IgD-negative memory B cell (primary cell): ENCODE data around the gene ITGB1. TPM values are rescaled to one million over a fixed set of nuclear protein-coding genes. Genes with fewer than 3 reads are reported as not detected.

Source experiments
- H3K27ac Mint-ChIP-seq, 3 donors: one replicate each; pipeline ENCODE4 v1.8.0; 2020 to 2022; ENCODE audit warnings: mild to moderate bottlenecking in 3 of 3, mixed read lengths in 3 of 3, moderate library complexity in 1 of 3
- H3K27me3 Mint-ChIP-seq: one replicate; pipeline ENCODE4 v1.8.0; 2021; ENCODE audit warnings: mixed read lengths
- H3K36me3 Mint-ChIP-seq: one replicate; pipeline ENCODE4 v1.8.0; 2020; ENCODE audit warnings: mild to moderate bottlenecking, mixed read lengths
- H3K4me1 Mint-ChIP-seq, 3 donors: one replicate each; pipeline ENCODE4 v1.8.0; 2020 to 2022; ENCODE audit warnings: mixed read lengths in 3 of 3, mild to moderate bottlenecking in 1 of 3
- H3K4me3 Mint-ChIP-seq, 4 donors: one replicate each; pipeline ENCODE4 v1.8.0; 2020 to 2022; ENCODE audit warnings: mild to moderate bottlenecking in 4 of 4, mixed read lengths in 4 of 4, moderate library complexity in 3 of 4
- H3K9me3 Mint-ChIP-seq, 3 donors: one replicate each; pipeline ENCODE4 v1.8.0; 2020 to 2021; ENCODE audit warnings: mixed read lengths in 3 of 3, mild to moderate bottlenecking in 1 of 3
- polyA plus RNA-seq: library from polyadenylated mRNA; unstranded; fragments of 300-500 nt; fragmentation: Illumina TruSeq; gene quantifications from one replicate; pipeline ENCODE4 v1.2.3, GENCODE V29; 2021

The ITGB1 gene
- polyA plus RNA-seq, 1 donor from 2014 or later: 394 TPM

DNA sequence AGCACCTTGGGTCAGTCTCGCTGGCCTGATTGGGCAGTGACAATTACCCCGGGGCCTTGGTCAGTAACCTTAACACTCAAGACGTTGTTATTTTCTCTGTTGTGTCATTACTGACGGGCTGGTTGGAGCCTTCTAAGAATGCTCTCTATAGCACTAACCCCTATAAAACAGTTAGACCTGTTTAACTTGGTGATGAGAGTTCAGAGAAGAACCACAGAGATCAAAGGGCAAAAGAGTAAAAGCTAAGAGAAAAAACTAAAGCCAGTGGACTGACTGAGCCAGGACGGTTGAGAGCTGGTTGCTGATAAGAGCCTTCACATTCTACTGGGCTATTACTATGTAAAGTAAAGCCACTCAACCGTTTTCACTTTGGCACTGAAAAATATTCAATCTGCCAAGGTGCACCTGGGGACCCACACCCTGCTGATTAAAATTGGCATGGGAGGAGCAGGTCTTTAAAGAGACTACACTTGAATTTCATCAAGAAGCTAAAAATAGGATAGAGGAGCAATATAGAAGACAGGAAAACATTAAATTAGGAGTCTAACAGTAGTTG, 13.6 kb upstream of the ITGB1 start:
- H3K27ac Mint-ChIP-seq: peak overlapping the region; percentile 43 to 94 (median 78)
- peaks cover under 1% of the 10 kb centered on the region for H3K27me3 Mint-ChIP-seq
- peak overlapping the region; percentile 70 to 97 (median 80) for H3K4me3 Mint-ChIP-seq
- H3K9me3 Mint-ChIP-seq: peaks cover 0 to 4% (median 0%) of the 10 kb centered on the region in 3 donors
- H3K36me3 Mint-ChIP-seq: no peaks in the 10 kb centered on the region
- H3K4me1 Mint-ChIP-seq: peaks cover 25 to 31% (median 27%) of the 10 kb centered on the region in 3 donors

DNA sequence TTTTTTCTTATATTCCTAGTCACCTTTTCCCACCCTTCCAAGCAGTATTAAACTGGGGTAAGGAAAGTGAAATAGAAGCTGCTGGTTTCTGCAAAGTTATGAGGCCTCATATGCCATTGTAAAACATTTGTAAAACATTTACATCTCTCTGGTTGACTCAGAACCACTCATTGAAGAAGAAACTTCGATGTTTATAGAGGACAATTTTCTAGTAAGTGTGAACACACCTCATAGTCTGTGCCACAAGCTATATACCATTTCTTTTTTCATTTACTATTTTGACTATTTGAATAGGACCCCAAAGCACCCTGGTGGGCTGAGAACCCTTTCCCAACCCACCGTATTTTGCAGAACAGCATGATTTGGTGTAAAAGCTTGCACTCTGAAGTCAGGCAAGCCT, 12.9 kb upstream of the ITGB1 start:
- Mint-ChIP-seq H3K4me1 (peaks cover 27 to 31% (median 27%) of the 10 kb centered on the region in 3 donors), H3K9me3 (peaks cover 0 to 4% (median 0%) of the 10 kb centered on the region in 3 donors), H3K36me3 (peaks cover 1% of the 10 kb centered on the region), H3K27me3 (no peaks in the 10 kb centered on the region), H3K4me3 (peak overlapping the region in 2 of 4 donors; percentile 72 to 97), H3K27ac (peak overlapping the region; percentile 43 to 94 (median 78))

DNA sequence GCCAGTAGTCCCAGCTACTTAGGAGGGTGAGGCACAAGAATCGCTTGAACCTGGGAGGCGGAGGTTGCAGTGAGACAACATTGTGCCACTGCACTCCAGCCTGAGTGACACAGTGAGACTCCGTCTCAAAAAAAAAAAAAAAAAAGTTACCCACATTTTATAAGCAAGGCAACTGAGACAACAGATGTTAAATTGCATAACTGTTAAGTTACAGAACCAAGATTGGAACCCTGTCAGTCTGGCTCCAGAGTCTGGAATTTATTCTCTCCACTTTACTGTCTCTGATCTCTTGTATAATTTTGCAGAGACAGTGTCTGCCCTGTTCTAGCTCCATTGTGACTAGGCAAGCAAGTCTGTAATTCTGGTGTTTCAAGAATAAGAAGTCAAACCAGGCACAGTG, 6.2 kb upstream of the ITGB1 start:
- Mint-ChIP-seq H3K27me3 (peaks cover 2% of the 10 kb centered on the region), H3K27ac (no peak overlapping the region), H3K36me3 (peaks cover 4% of the 10 kb centered on the region), H3K4me1 (peaks cover 21 to 32% (median 24%) of the 10 kb centered on the region in 3 donors), H3K4me3 (no peak overlapping the region), H3K9me3 (peaks cover 0 to 4% (median 0%) of the 10 kb centered on the region in 3 donors)

DNA sequence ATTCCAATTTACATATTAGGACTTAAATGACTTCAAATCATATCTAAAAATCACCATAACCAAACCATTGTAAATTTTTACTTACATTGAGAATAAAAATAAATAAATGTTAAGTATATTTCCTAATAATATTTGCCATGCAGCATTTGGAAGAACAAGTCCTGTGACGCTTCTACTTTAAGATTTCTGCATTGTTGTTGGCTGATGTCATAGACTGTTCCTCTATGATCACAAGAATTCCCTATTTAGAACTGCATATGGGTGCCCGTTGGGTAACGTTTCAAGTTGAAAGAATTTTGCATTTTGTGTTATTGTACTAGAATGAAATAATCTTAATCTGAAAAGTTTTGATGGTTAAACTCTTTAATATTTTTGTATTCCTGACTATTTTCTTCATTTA, 5.1 kb upstream of the ITGB1 start:
- Mint-ChIP-seq H3K9me3 (peaks cover 0 to 4% (median 0%) of the 10 kb centered on the region in 3 donors), H3K36me3 (peaks cover 4% of the 10 kb centered on the region), H3K27ac (no peak overlapping the region), H3K4me3 (no peak overlapping the region), H3K27me3 (peaks cover 2% of the 10 kb centered on the region), H3K4me1 (peaks cover 26 to 37% (median 28%) of the 10 kb centered on the region in 3 donors)

DNA sequence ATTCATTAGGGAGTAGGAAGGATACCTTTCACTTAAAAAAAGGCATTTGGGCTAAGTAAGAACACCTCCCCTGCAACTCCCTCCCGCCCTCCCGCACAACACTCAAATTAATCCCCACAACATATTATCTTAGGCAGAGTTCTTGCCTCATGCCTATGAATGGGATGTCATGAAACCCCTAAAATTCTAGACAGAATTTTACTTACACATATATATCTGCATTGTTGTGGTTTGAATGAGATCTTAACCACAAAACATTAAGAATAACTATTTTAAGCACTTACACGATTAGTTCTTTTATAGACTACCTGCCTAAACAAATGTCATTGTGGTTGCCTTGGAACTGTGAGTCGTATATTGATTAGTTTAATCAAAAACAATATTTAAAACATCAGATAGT, 4.5 kb upstream of the ITGB1 start:
- H3K36me3 Mint-ChIP-seq: peaks cover 4% of the 10 kb centered on the region
- H3K9me3 Mint-ChIP-seq: peaks cover 0 to 4% (median 0%) of the 10 kb centered on the region in 3 donors
- H3K4me1 Mint-ChIP-seq: peaks cover 24 to 37% (median 28%) of the 10 kb centered on the region in 3 donors
- peak overlapping the region in 1 of 3 donors; percentile 64 for H3K27ac Mint-ChIP-seq
- peaks cover 2% of the 10 kb centered on the region for H3K27me3 Mint-ChIP-seq
- peak overlapping the region in 3 of 4 donors; percentile 23 to 75 (median 70) for H3K4me3 Mint-ChIP-seq

DNA sequence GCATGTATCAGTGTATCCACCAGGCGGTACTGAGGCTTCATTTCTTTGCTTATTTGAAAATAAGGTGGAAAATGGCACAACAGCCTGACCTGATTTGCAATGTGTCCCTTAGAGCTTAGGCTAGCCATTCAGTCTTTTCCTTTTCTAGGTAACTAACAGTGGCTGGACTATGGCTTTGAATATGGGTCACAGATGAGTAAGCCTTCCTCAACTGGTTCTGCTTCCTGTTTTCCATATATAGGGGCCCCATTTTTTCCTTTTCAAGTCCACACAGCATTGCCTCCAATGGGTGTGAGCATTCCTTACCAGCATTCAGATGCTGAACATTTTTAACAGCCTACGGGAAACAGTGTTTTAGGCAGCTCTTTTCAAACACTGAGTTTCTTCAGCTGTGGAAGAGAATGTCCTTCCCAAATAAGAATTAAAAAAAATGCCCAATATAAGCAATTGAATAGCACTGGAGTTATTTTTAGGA, 3.9 kb upstream of the ITGB1 start:
- H3K4me3 Mint-ChIP-seq: peak overlapping the region; percentile 12 to 93 (median 50)
- peaks cover 5% of the 10 kb centered on the region for H3K36me3 Mint-ChIP-seq
- peak overlapping the region; percentile 46 to 88 (median 74) for H3K27ac Mint-ChIP-seq
- peaks cover 2% of the 10 kb centered on the region for H3K27me3 Mint-ChIP-seq
- peaks cover 24 to 37% (median 28%) of the 10 kb centered on the region in 3 donors for H3K4me1 Mint-ChIP-seq
- no peaks in the 10 kb centered on the region for H3K9me3 Mint-ChIP-seq

DNA sequence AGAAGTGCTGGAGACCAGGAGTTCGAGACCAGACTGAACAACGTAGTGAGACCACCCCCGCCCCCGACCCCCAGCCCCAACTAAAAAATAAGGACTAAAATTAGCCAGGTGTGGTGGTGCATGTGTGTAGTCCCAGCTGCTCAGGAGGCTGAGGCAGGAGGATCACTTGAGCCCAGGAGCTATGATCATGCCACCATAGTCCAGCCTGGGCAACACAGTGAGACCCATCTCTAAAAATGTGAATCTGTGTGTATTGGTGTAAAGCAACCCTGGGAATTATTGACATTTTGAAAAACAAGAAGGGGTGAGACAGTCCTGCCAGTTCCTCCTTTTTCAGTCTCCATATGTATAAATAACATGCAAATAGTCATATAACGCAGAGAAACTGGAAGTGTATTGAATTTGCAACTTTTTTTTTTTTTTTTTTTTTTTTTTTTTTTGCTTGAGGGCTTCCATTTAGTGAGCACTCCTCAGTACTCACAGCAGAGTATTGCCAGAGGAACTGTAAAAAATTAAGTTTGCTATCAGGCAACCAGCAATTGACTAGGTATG, 3.4 kb upstream of the ITGB1 start:
- Mint-ChIP-seq H3K4me3 (peak overlapping the region; percentile 47 to 93 (median 87)), H3K4me1 (peaks cover 22 to 38% (median 28%) of the 10 kb centered on the region in 3 donors), H3K36me3 (peaks cover 4% of the 10 kb centered on the region), H3K9me3 (no peaks in the 10 kb centered on the region), H3K27me3 (peaks cover 2% of the 10 kb centered on the region), H3K27ac (peak overlapping the region; percentile 74 to 92 (median 88))

DNA sequence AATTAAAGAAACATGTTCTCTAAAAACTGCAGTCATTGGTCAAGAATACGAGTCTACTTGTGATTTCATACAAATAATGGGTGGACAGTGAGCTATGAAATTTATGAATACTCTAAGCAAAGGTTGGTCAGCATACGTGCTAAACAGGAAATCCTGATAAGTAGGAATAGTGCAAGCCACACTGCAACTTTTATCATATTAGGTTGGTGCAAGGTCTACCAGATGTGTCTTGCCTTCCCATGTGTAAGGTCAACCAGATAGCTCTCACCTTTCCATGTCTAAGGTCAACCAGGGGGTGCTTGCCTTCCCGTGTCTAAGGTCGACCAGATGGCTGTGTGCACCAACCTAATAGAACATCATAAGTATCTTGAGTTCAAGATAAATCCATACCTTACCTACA, 2.0 kb upstream of the ITGB1 start:
- H3K36me3 Mint-ChIP-seq: peaks cover 4% of the 10 kb centered on the region

DNA sequence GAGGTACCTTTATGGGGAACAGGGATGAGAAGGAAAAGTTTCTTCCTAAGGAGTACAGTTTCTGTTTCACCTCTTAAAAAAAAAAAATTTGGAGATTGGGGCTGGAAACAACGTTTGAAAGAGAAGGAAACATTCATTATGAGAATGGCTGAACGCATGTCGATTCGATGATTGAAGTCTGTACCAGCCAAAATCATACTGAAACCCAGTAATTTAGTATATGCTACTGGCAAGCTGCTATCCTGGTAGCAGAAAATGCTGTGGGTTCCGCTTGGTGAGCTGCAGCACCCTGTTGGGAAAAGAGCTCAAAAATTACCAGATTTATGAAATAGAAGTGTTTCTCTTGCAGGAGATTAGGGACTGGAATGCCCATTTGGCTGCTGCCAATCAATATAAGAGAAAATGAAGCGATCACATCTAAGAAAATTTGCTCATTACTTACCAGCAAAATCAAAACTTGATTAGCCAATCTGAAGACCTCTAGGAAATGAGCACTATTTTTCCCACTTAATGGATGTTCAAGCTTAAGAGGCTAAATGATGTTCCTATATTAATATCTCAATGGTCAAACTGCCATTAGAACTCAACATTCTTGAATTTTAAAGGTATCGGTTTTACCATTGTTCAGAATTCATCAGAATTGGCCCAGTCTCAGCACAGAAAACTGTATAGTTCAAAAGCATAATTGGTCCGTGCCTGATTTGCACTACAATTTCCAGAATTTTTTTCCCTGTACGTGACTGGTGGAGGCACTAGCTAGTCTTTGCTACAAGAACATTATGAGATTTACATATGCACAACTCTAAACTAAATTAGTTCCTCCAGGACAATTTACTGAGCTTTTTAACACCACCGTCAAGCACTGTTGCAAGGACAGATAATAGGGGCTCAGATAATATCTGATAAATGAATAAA, 1.2 kb upstream of the ITGB1 start:
- H3K9me3 Mint-ChIP-seq: no peaks in the 10 kb centered on the region
- H3K4me3 Mint-ChIP-seq: peak overlapping the region; percentile 93 to 97 (median 94)
- H3K36me3 Mint-ChIP-seq: peaks cover 4% of the 10 kb centered on the region
- H3K27ac Mint-ChIP-seq: peak overlapping the region; percentile 85 to 98 (median 88)
- peaks cover 2% of the 10 kb centered on the region for H3K27me3 Mint-ChIP-seq
- peaks cover 27 to 41% (median 41%) of the 10 kb centered on the region in 3 donors for H3K4me1 Mint-ChIP-seq

More for the DNA sequence above, 2.0 kb upstream of the ITGB1 start:
- Mint-ChIP-seq H3K4me1 (peaks cover 25 to 40% (median 35%) of the 10 kb centered on the region in 3 donors), H3K4me3 (peak overlapping the region; percentile 93 to 97 (median 94)), H3K9me3 (no peaks in the 10 kb centered on the region), H3K27me3 (peaks cover 2% of the 10 kb centered on the region), H3K27ac (peak overlapping the region; percentile 11 to 85 (median 85))

DNA sequence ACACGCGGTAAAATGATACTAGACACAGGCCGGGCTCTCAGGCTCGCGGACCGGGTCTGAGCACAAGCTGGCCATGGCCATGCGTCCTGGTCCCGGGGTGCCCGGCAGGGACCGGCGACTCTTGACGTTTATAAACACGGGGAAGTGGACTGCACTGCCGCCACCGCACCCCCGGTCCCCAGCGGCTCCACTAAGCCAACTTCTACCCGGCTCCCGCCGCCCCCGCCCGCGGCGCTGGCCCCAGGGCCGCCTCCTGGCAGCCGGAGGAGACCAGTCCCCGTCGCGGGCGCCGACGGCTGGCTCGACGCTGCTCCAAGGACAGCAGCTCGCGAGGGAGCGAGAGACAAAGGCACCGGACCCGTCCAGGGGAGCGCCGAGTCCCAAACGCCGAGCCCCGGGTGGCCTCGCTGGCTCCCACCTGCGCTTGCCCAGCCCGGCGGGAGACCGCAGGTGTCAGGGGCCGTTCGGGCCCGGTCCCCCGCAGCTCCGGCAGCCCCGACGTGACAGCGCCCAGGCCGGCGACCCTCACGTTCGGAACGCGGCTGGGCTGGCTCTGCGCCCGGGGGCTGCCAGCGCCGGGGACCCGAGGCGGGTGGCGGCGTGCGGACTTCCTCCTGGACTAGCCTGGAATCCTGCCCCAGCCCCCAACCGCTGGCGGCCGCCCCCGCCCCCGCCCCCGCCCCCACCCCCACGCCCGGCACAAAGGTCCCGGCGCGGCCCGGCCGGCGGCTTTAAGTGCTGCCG, 517 bp downstream of the ITGB1 start:
- Mint-ChIP-seq H3K36me3 (peaks cover 4% of the 10 kb centered on the region), H3K27me3 (peaks cover 2% of the 10 kb centered on the region), H3K4me3 (peak overlapping the region; percentile 88 to 96 (median 92)), H3K9me3 (no peaks in the 10 kb centered on the region), H3K4me1 (peaks cover 38 to 53% (median 50%) of the 10 kb centered on the region in 3 donors), H3K27ac (peak overlapping the region; percentile 69 to 90 (median 85))

DNA sequence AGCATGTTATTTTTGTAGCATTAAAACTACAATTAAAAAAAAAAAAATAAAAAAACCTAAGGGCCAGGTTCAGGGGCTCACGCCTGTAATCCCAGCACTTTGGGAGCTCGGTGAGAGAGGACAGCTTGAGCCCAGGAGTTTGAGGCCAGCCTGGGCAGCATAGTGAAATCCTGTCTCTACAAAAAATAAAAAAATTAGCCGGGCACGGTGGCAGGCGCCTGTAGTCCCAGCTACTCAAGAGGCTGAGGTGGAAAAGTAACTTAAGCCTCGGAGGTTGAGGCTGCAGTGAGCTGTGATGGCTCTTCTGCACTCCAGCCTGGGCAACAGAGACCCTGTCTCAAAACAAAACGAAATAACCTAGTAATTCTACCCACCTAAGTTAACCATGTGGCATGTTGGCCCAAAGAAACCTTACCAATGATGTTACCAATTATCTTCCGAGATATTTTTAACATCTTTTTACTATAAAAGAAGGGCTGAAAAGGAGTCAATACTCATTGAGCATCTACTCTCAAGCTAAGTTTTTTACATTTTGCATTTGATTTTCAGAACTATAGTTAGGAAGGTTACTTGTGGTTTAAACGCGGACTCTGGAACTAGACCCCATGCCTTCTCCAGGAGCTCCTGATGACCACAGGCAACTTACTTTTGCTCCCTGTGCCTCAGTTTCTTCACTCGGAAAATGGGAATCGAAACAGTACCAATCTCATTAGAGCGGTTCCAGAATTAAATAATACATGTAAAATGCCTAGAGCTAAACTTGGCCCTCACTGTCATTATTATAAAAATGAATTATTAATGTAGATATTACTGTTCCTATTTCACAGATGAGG, 1.4 kb downstream of the ITGB1 start:
- H3K27me3 Mint-ChIP-seq: peaks cover 2% of the 10 kb centered on the region
- H3K4me3 Mint-ChIP-seq: peak overlapping the region; percentile 88 to 96 (median 92)
- peaks cover 42 to 59% (median 50%) of the 10 kb centered on the region in 3 donors for H3K4me1 Mint-ChIP-seq
- peak overlapping the region; percentile 72 to 90 (median 85) for H3K27ac Mint-ChIP-seq
- no peaks in the 10 kb centered on the region for H3K9me3 Mint-ChIP-seq
- H3K36me3 Mint-ChIP-seq: peaks cover 7% of the 10 kb centered on the region

DNA sequence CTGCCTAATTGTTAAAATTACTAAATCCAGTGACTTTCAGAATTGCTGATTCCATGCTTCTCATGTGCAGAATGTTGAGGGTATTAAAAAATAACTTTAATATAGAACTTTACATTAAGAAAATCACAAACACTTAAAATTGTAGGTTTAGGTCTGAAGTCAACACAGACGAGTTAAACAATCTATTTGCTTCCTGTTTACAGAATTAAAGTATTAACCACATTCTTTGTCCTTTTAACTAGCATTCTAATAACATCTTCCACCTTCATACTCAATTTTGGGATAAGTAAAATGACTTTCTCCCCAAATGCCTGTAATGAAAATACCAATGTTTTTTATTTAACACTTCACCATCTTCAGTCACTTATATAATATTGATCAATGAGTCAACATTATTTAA, 2.2 kb downstream of the ITGB1 start:
- peak overlapping the region; percentile 88 to 96 (median 92) for H3K4me3 Mint-ChIP-seq
- H3K27ac Mint-ChIP-seq: peak overlapping the region in 2 of 3 donors; percentile 20 to 62
- peaks cover 42 to 63% (median 51%) of the 10 kb centered on the region in 3 donors for H3K4me1 Mint-ChIP-seq
- no peaks in the 10 kb centered on the region for H3K9me3 Mint-ChIP-seq
- peaks cover 5% of the 10 kb centered on the region for H3K36me3 Mint-ChIP-seq
- no peaks in the 10 kb centered on the region for H3K27me3 Mint-ChIP-seq

DNA sequence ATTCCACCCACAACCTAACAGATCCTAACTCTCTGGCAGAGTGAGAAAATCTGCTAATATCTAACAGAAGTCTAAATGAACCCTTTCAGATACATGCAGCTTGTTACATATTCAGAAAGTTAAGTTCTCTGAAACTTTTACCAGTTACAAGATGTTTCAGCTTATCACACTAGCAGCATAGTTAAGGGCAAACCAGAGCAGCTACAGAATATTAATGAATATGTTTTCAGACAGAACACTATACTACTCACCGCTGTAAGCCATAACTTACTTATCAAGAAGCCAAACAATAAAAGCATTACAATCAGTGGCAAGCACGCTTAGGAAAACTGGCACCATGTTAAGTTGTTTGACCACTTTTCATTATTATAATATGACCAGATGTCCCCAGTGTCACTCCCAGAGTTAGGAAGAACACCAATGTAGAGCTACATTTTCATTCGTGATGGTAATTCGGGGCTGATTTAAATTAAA, 2.7 kb downstream of the ITGB1 start:
- Mint-ChIP-seq H3K4me1 (peaks cover 45 to 64% (median 53%) of the 10 kb centered on the region in 3 donors), H3K27me3 (no peaks in the 10 kb centered on the region), H3K9me3 (no peaks in the 10 kb centered on the region), H3K36me3 (peaks cover 5% of the 10 kb centered on the region), H3K4me3 (peak overlapping the region; percentile 88 to 96 (median 92)), H3K27ac (peak overlapping the region; percentile 10 to 62 (median 20))
